ENCODE measurements around the gene MZF1.

GRCh38 chr19:58569943-58570670, 3.0 kb downstream of the MZF1 start:
- no peak for TF ChIP-seq NR2F2 (IDR thresholded peaks at IDR 0.05)
- no peak for TF ChIP-seq GABPA (IDR thresholded peaks at IDR 0.05 in 1 of 2, conservative IDR thresholded peaks at IDR 0.05 in 1 of 2)
- TF ChIP-seq CTCF (IDR thresholded peaks at IDR 0.05; ENCODE audit: low read depth, low read length, missing input control): no peak
- no peak for TF ChIP-seq TAF1 (conservative IDR thresholded peaks at IDR 0.05)
- no peak for TF ChIP-seq RXRA (IDR thresholded peaks at IDR 0.05)
- no peak for TF ChIP-seq ATF3 (IDR thresholded peaks at IDR 0.05)
- no peak for TF ChIP-seq SP1 (IDR thresholded peaks at IDR 0.05)
